ENCODE measurements around the gene RXYLT1.

Gene RXYLT1

GRCh38 chr12:63844391-63845341 lies 65.0 kb downstream of the RXYLT1 start, which contains the start of gene SRGAP1:
Gene SRGAP1, plus strand, starts transcription at chr12:63844700. Its CDS starts 117 bp downstream, at chr12:63844817.
- peak; percentile 82 for DNase-seq

- DNase-seq = no peak
These were observed 66.0 kb downstream of the RXYLT1 start for GRCh38 chr12:63845726-63846125.

GRCh38 chr12:63846238-63846967 lies 66.7 kb downstream of the RXYLT1 start:
- DNase-seq = no peak

- no peak for DNase-seq
These were observed 68.7 kb downstream of the RXYLT1 start for GRCh38 chr12:63848450-63848849.

- DNase-seq = no peak
These were observed 69.5 kb downstream of the RXYLT1 start for GRCh38 chr12:63849106-63849620.

GRCh38 chr12:63849641-63850040 lies 69.9 kb downstream of the RXYLT1 start:
- DNase-seq = no peak

- no peak for DNase-seq
These were observed 74.3 kb downstream of the RXYLT1 start for GRCh38 chr12:63853978-63854377.

- no peak for DNase-seq
These were observed 75.6 kb downstream of the RXYLT1 start for GRCh38 chr12:63855299-63855698.

GRCh38 chr12:63857771-63858670 lies 78.3 kb downstream of the RXYLT1 start:
- DNase-seq = peak; percentile 74
